ENCODE data around the gene TMPRSS5. TPM values are rescaled to one million over a fixed set of nuclear protein-coding genes. Genes with fewer than 3 reads are reported as not detected.

TMPRSS5 gene
- total and polyA plus RNA-seq, 2 of the 8 experiments (the other 6 are each of a cell fraction or from before 2014, with no cell fraction given) = 0.54 to 0.78 TPM

- Histone ChIP-seq H3K4me2 (ENCODE audit: insufficient read depth in 1 of 2, low read depth in 2 of 2, low read length in 2 of 2) (no peak overlapping the region), H3K27ac (ENCODE audit: low read depth, low read length) (no peak overlapping the region), H4K8ac (ENCODE audit: extremely low read depth, insufficient read depth, low read length) (no peak overlapping the region), H3K4ac (replicated peaks; ENCODE audit: insufficient read length, low read depth, low read length) (no peak overlapping the region), H3K27me3 (replicated peaks in 1 of 4; ENCODE audit: control insufficient read depth in 3 of 4, extremely low read depth in 1 of 4, insufficient read depth in 3 of 4, low read length in 3 of 4) (no peaks in the 10 kb centered on the region), H3K4me1 (replicated peaks in 1 of 4; ENCODE audit: control insufficient read depth in 3 of 4, insufficient read depth in 4 of 4, low read length in 3 of 4) (no peaks in the 10 kb centered on the region), H2BK120ac (replicated peaks; ENCODE audit: low read depth, low read length) (no peak overlapping the region), H2BK12ac (ENCODE audit: low read depth, low read length) (no peak overlapping the region), H3K79me1 (ENCODE audit: low read depth, low read length) (no peaks in the 10 kb centered on the region), H2BK15ac (ENCODE audit: low read length) (no peak overlapping the region), H3K36me3 (ENCODE audit: control insufficient read depth in 2 of 4, insufficient read depth in 4 of 4, low read length in 3 of 4) (no peaks in the 10 kb centered on the region), H3K23ac (ENCODE audit: insufficient read length) (no peak overlapping the region), H3K14ac (ENCODE audit: insufficient read length) (no peak overlapping the region), H4K20me1 (replicated peaks in 1 of 2; ENCODE audit: control insufficient read depth in 1 of 2, insufficient read depth in 2 of 2, low read length in 2 of 2) (no peaks in the 10 kb centered on the region), H2AFZ (ENCODE audit: low read length) (no peak overlapping the region), H4K91ac (replicated peaks; ENCODE audit: insufficient read length, low read length) (no peak overlapping the region), H2BK5ac (ENCODE audit: low read depth, low read length) (no peak overlapping the region), H2BK20ac (ENCODE audit: low read length) (no peak overlapping the region), H3K56ac (replicated peaks; ENCODE audit: insufficient read length, low read depth, low read length) (no peak overlapping the region), H3K9ac (replicated peaks in 1 of 4; ENCODE audit: extremely low read depth in 1 of 4, low read depth in 3 of 4, low read length in 3 of 4) (no peak overlapping the region), H3K9me3 (ENCODE audit: insufficient read depth in 2 of 2, low read depth in 1 of 2, low read length in 1 of 2) (no peaks in the 10 kb centered on the region), H3K18ac (ENCODE audit: extremely low read depth, low read length) (no peak overlapping the region), H3K79me2 (ENCODE audit: control insufficient read depth in 1 of 2, insufficient read depth in 2 of 2, low read length in 2 of 2) (no peaks in the 10 kb centered on the region), H3K23me2 (ENCODE audit: low read depth, low read length) (no peaks in the 10 kb centered on the region), H3K4me3 (ENCODE audit: extremely low read depth in 1 of 4, insufficient read depth in 2 of 4, low read depth in 3 of 4, low read length in 4 of 4) (no peak overlapping the region), H2AK5ac (ENCODE audit: low read depth, low read length) (no peak overlapping the region), H4K5ac (ENCODE audit: insufficient read length, low read depth, low read length) (no peak overlapping the region)
- ChIA-PET CTCF (ENCODE audit: partially characterized antibody) (interaction anchor here (0.6 to 2.2 kb wide), 16 partner anchors 14 to 1500 kb away, joined by 3 to 11 read pairs (median 4); partner anchors contain the start of gene PTS), POLR2A (ENCODE audit: partially characterized antibody) (no interaction called here)
- DNase-seq (ENCODE audit: low read depth in 1 of 2, low spot score in 2 of 2) (no peak), FAIRE-seq (no peak)
- no peak for TF ChIP-seq ASH2L (IDR thresholded peaks at IDR 0.05; ENCODE audit: low read length)
- TF ChIP-seq RBBP5 (IDR thresholded peaks at IDR 0.05; ENCODE audit: borderline replicate concordance, low read depth, low read length) = no peak
- TF ChIP-seq HDAC2 (IDR thresholded peaks at IDR 0.05; ENCODE audit: borderline replicate concordance in 1 of 2, low read depth in 2 of 2, low read length in 2 of 2) = no peak
- TF ChIP-seq SAP30 (IDR thresholded peaks at IDR 0.05; ENCODE audit: insufficient read depth, insufficient replicate concordance, low read length) = no peak
- TF ChIP-seq TCF12 (IDR thresholded peaks at IDR 0.05; ENCODE audit: low read depth, low read length) = no peak
- no peak for TF ChIP-seq SIRT6 (IDR thresholded peaks at IDR 0.05; ENCODE audit: low read length)
- WGBS, 2 experiments (ENCODE audit: extremely low coverage in 1 of 2, insufficient coverage in 1 of 2, insufficient read length in 1 of 2, insufficient replicate concordance in 2 of 2, low coverage in 1 of 2, low lambda C conversion rate in 2 of 2, missing lambda C conversion rate in 1 of 2) = 94% methylated on average over 3 of the region's 3 CpGs; no CpG with 5 or more reads in 1 of the 2 experiments
Observed at GRCh38 chr11:113725913-113726312, 19.8 kb upstream of the TMPRSS5 start.
